NCI-H524 treated with DMSO at 0.1 percent for 48 hours (cell line): ENCODE results near the gene TADA1.

ENCODE experiments used
- DNase-seq: peaks from one replicate; lab custom pipeline; 2025; lab: John Stamatoyannopoulos, UW

Gene TADA1

GRCh38 chr1:166875734-166876539, at the start of gene TADA1:
Gene TADA1, minus strand, starts transcription at chr1:166876264. Its CDS starts 31 bp downstream, at chr1:166876233.
- peak; percentile 95 for DNase-seq

GRCh38 chr1:166924823-166925541, 48.9 kb upstream of the TADA1 start:
- no peak for DNase-seq

GRCh38 chr1:166920561-166921475, 44.8 kb upstream of the TADA1 start:
- DNase-seq: no peak

- no peak for DNase-seq
Observed at GRCh38 chr1:166918956-166919316, 42.9 kb upstream of the TADA1 start.

GRCh38 chr1:166918088-166918955, 42.3 kb upstream of the TADA1 start:
- DNase-seq: no peak

- no peak for DNase-seq
Observed at GRCh38 chr1:166915941-166916340, 39.9 kb upstream of the TADA1 start.

GRCh38 chr1:166915042-166915441, 39.0 kb upstream of the TADA1 start:
- no peak for DNase-seq

- DNase-seq: no peak
Observed at GRCh38 chr1:166914111-166914510, 38.0 kb upstream of the TADA1 start.

- DNase-seq: no peak
Observed at GRCh38 chr1:166911624-166912023, 35.6 kb upstream of the TADA1 start.

GRCh38 chr1:166910396-166910994, 34.4 kb upstream of the TADA1 start:
- DNase-seq: peak; percentile 50

- DNase-seq: no peak
Observed at GRCh38 chr1:166908942-166909341, 32.9 kb upstream of the TADA1 start.

GRCh38 chr1:166907763-166908162, 31.7 kb upstream of the TADA1 start:
- DNase-seq: no peak

- no peak for DNase-seq
Observed at GRCh38 chr1:166907051-166907450, 31.0 kb upstream of the TADA1 start.

GRCh38 chr1:166906647-166907046, 30.6 kb upstream of the TADA1 start:
- no peak for DNase-seq

- no peak for DNase-seq
Observed at GRCh38 chr1:166905900-166906299, 29.8 kb upstream of the TADA1 start.

GRCh38 chr1:166905136-166905535, 29.1 kb upstream of the TADA1 start:
- no peak for DNase-seq

GRCh38 chr1:166903232-166903631, 27.2 kb upstream of the TADA1 start:
- DNase-seq: no peak

GRCh38 chr1:166902279-166902678, 26.2 kb upstream of the TADA1 start:
- DNase-seq: no peak

GRCh38 chr1:166900987-166901386, 24.9 kb upstream of the TADA1 start:
- no peak for DNase-seq

- DNase-seq: no peak
Observed at GRCh38 chr1:166899769-166900168, 23.7 kb upstream of the TADA1 start.

- no peak for DNase-seq
Observed at GRCh38 chr1:166895766-166896165, 19.7 kb upstream of the TADA1 start.
